Measurements from ENCODE around the gene GGA1. TPM values are rescaled to one million over a fixed set of nuclear protein-coding genes. Genes with fewer than 3 reads are reported as not detected.
"Not testable (repeated sequence)": the region's sequence is repeated elsewhere in the genome, so short reads cannot be mapped to it uniquely, and the experiment has no call there.

GGA1 gene
- total and polyA plus RNA-seq, 5 donors from 2014 or later = 14.0 to 69.7 (median 16.9) TPM

DNA sequence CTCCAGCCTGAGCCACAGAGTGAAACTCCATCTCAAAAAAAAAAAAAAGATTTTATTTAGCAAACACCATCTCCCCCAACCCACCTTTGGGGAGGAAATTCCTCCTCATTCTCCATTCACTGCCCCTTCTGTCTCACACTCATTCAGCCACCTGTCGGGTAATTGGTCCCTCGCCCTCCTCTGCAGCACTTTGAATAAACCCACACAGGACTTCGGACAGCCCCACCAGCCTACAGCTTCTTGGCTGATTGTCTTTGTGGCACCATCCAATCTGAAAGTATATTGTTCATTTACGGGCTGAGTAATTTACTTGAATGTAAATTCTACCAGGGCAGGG is 7.5 kb upstream of the GGA1 start:
- Mint-ChIP-seq H3K36me3 (no peaks in the 10 kb centered on the region), H3K27me3 (peaks cover 16% of the 10 kb centered on the region), H3K9me3 (peaks cover 0 to 2% (median 0%) of the 10 kb centered on the region in 7 donors), H3K4me1 (peaks cover 5 to 37% (median 26%) of the 10 kb centered on the region in 4 donors), H3K27ac (peak overlapping the region in 2 of 3 donors; percentile 53 to 60), H3K4me3 (no peak overlapping the region)
- no peak for DNase-seq
- no peaks in the 10 kb centered on the region for H3K36me3 ChIP-seq (ENCODE audit: control insufficient read depth, insufficient read depth, low read length)
- H3K4me1 ChIP-seq (ENCODE audit: control insufficient read depth, insufficient read depth, low read length, poor library complexity, severe bottlenecking) = peaks cover 20% of the 10 kb centered on the region
- no peak overlapping the region for H3K4me3 ChIP-seq (ENCODE audit: low read depth, low read length)
- no peak for ATAC-seq (ENCODE audit: low read depth in 2 of 2)
- no peak overlapping the region for H3K27ac ChIP-seq (ENCODE audit: insufficient read depth, low read length, poor library complexity, severe bottlenecking)
- no peaks in the 10 kb centered on the region for H3K9me3 ChIP-seq (ENCODE audit: control insufficient read depth in 2 of 2, low read length in 2 of 2)
- H3K27me3 ChIP-seq (ENCODE audit: control insufficient read depth, insufficient read depth, low read length) = no peaks in the 10 kb centered on the region

DNA sequence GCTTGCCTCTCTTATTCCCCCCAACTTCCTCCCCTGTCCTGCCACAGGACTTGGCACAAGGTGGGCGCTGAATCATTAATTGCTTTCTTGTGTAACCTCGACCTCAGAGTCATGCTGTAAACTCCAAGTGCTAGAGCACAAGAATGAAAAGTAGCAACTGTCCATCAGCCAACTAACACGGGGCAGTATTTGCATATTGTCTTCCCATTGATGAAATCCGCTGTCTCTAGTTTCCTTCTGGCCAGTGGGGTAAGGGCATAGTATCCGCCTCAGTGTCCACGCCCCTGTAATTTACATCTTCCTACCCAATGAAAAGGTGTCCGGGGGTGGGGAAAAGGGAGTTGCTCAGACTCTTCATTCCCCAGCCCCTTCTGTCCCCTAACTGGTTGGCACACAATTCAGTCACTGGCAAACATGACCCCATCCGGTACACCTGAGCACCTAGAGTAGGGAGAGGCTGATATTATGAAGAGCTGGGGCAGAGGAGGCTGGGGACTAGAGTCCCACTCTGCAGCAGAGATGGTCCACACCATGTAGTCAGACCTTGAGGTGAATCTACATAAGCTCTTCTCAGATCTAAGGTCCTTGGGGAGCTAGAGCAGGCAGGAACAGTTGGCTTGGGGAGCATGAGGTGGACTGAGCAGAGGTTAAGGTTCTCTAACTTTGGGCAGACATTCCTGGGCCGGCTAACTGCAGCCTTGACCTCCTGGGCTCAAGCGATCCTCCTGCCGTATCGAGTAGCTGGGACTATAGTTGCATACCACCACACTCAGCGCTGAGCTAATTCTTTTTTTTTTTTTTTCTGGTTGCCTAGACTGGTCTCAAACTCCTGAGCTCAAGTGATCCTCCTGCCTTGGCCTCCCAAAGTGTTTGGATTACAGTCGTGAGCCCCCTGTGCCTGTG is 6.8 kb upstream of the GGA1 start:
- ATAC-seq (ENCODE audit: low read depth in 2 of 2) = no peak
- peak overlapping the region in 2 of 3 donors; percentile 49 to 60 for H3K27ac Mint-ChIP-seq

DNA sequence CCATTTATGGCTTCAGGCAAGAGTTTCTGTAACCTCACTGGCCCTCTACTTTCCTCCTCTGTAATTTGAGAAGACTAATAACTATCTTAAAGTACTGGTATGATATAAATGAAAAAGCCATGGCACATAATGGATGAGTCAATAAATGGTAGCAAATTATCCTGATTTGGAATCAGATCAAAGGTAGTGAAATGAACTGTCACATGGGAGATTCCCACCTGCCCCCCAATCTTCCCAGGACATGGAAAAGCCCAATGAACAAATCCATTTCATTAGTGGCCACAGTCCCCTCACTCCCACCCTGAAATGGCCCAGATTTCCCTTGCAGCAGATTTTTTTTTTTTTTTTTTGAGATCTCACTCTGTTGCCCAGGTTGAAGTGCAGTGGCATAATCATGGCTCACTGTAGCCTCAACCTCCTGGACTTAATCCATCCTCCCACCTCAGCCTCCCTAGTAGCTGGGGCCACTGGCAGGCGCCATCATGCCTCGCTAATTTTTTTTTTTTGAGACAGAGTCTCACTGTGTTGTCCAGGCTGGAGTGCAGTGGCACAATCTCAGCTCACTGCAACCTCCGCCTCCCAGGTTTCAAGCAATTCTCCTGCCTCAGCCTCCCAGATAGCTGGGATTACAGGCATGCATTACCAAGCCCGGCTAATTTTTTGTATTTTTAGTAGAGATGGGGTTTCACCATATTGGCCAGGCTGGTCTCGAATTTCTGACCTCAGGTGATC is 5.9 kb upstream of the GGA1 start:
- H3K27me3 ChIP-seq (ENCODE audit: control insufficient read depth, insufficient read depth, low read length); H3K27ac ChIP-seq (ENCODE audit: insufficient read depth, low read length, poor library complexity, severe bottlenecking); H3K36me3 ChIP-seq (ENCODE audit: control insufficient read depth, insufficient read depth, low read length); ATAC-seq (ENCODE audit: low read depth in 2 of 2); H3K27ac Mint-ChIP-seq; H3K27me3 Mint-ChIP-seq; DNase-seq; H3K9me3 Mint-ChIP-seq; H3K4me3 ChIP-seq (ENCODE audit: low read depth, low read length); H3K9me3 ChIP-seq (ENCODE audit: control insufficient read depth in 2 of 2, low read length in 2 of 2); H3K36me3 Mint-ChIP-seq: not testable (repeated sequence)
- Mint-ChIP-seq H3K4me1 (peaks cover 5 to 48% (median 31%) of the 10 kb centered on the region in 4 donors), H3K4me3 (peak overlapping the region in 1 of 4 donors; percentile 23)
- H3K4me1 ChIP-seq (ENCODE audit: control insufficient read depth, insufficient read depth, low read length, poor library complexity, severe bottlenecking) = peaks cover 30% of the 10 kb centered on the region

More for the DNA sequence above, 6.8 kb upstream of the GGA1 start:
- DNase-seq = no peak
- Mint-ChIP-seq H3K36me3 (no peaks in the 10 kb centered on the region), H3K4me3 (peak overlapping the region in 1 of 4 donors; percentile 23), H3K27me3 (peaks cover 11% of the 10 kb centered on the region), H3K9me3 (peaks cover 0 to 2% (median 0%) of the 10 kb centered on the region in 7 donors), H3K4me1 (peaks cover 5 to 39% (median 27%) of the 10 kb centered on the region in 4 donors)
- Histone ChIP-seq H3K27ac (ENCODE audit: insufficient read depth, low read length, poor library complexity, severe bottlenecking) (no peak overlapping the region), H3K36me3 (ENCODE audit: control insufficient read depth, insufficient read depth, low read length) (no peaks in the 10 kb centered on the region), H3K27me3 (ENCODE audit: control insufficient read depth, insufficient read depth, low read length) (no peaks in the 10 kb centered on the region), H3K9me3 (ENCODE audit: control insufficient read depth in 2 of 2, low read length in 2 of 2) (no peaks in the 10 kb centered on the region), H3K4me3 (ENCODE audit: low read depth, low read length) (no peak overlapping the region), H3K4me1 (ENCODE audit: control insufficient read depth, insufficient read depth, low read length, poor library complexity, severe bottlenecking) (peaks cover 21% of the 10 kb centered on the region)

DNA sequence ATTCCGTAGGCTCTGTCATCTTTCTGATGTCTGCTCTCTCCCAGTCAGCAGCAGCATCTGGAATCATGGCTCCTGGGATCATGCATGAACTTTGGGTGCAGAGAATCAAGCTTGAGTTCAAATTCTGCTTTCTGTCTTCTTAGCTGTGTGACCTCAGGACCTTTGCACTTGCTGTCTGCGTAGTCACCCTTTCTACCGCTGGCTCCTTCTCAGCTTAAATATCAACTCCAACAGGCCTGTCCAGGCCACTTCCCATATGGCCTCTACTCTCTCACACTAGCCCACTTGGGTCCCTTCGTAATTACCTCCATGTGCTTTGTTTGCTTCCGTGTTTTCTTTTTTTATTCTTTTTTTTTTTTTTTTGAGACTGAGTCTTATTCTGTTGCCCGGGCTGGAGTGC is 4.6 kb upstream of the GGA1 start:
- DNase-seq (no peak), ATAC-seq (ENCODE audit: low read depth in 2 of 2) (no peak)
- Histone ChIP-seq H3K4me3 (ENCODE audit: low read depth, low read length) (no peak overlapping the region), H3K27ac (ENCODE audit: insufficient read depth, low read length, poor library complexity, severe bottlenecking) (no peak overlapping the region), H3K27me3 (ENCODE audit: control insufficient read depth, insufficient read depth, low read length) (no peaks in the 10 kb centered on the region), H3K36me3 (ENCODE audit: control insufficient read depth, insufficient read depth, low read length) (no peaks in the 10 kb centered on the region), H3K4me1 (ENCODE audit: control insufficient read depth, insufficient read depth, low read length, poor library complexity, severe bottlenecking) (peaks cover 34% of the 10 kb centered on the region), H3K9me3 (ENCODE audit: control insufficient read depth in 2 of 2, low read length in 2 of 2) (no peaks in the 10 kb centered on the region)
- peak overlapping the region in 3 of 4 donors; percentile 41 to 60 (median 44) for H3K4me3 Mint-ChIP-seq
- no peaks in the 10 kb centered on the region for H3K36me3 Mint-ChIP-seq
- H3K4me1 Mint-ChIP-seq = peaks cover 5 to 58% (median 38%) of the 10 kb centered on the region in 4 donors
- H3K27me3 Mint-ChIP-seq = peaks cover 16% of the 10 kb centered on the region
- peak overlapping the region in 1 of 3 donors; percentile 64 for H3K27ac Mint-ChIP-seq
- H3K9me3 Mint-ChIP-seq = peaks cover 0 to 3% (median 0%) of the 10 kb centered on the region in 7 donors

DNA sequence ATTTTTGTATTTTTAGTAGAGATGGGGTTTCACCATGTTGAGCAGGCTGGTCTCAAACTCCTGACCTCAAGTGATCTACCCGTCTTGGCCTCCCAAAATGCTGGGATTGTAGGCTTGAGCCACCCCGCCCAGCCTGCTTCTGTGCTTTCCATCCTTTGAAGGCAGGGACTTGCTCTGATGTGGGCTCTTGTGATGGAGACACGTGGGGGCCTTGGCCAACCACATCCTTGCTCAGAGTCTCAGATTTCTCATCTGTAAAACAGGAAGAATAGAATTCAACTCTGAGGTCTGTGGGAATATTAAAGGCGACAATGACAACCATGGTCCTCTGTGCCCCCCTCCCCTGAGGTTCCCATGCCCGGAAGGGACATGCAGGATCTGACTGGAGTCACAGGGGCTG is 3.8 kb upstream of the GGA1 start:
- peak in 1 of 2 donors; percentile 13 for ATAC-seq (ENCODE audit: low read depth in 2 of 2)
- Mint-ChIP-seq H3K36me3 (no peaks in the 10 kb centered on the region), H3K4me3 (peak overlapping the region; percentile 33 to 81 (median 70)), H3K4me1 (peaks cover 5 to 66% (median 43%) of the 10 kb centered on the region in 4 donors), H3K9me3 (peaks cover 0 to 3% (median 0%) of the 10 kb centered on the region in 7 donors), H3K27me3 (peaks cover 16% of the 10 kb centered on the region), H3K27ac (peak overlapping the region; percentile 58 to 80 (median 59))
- peak overlapping the region; percentile 15 for H3K4me3 ChIP-seq (ENCODE audit: low read depth, low read length)
- no peaks in the 10 kb centered on the region for H3K9me3 ChIP-seq (ENCODE audit: control insufficient read depth in 2 of 2, low read length in 2 of 2)
- H3K27ac ChIP-seq (ENCODE audit: insufficient read depth, low read length, poor library complexity, severe bottlenecking) = peak overlapping the region; percentile 48
- peak; percentile 46 to 79 (median 73) for DNase-seq
- H3K4me1 ChIP-seq (ENCODE audit: control insufficient read depth, insufficient read depth, low read length, poor library complexity, severe bottlenecking) = peaks cover 42% of the 10 kb centered on the region
- no peaks in the 10 kb centered on the region for H3K36me3 ChIP-seq (ENCODE audit: control insufficient read depth, insufficient read depth, low read length)
- H3K27me3 ChIP-seq (ENCODE audit: control insufficient read depth, insufficient read depth, low read length) = no peaks in the 10 kb centered on the region

DNA sequence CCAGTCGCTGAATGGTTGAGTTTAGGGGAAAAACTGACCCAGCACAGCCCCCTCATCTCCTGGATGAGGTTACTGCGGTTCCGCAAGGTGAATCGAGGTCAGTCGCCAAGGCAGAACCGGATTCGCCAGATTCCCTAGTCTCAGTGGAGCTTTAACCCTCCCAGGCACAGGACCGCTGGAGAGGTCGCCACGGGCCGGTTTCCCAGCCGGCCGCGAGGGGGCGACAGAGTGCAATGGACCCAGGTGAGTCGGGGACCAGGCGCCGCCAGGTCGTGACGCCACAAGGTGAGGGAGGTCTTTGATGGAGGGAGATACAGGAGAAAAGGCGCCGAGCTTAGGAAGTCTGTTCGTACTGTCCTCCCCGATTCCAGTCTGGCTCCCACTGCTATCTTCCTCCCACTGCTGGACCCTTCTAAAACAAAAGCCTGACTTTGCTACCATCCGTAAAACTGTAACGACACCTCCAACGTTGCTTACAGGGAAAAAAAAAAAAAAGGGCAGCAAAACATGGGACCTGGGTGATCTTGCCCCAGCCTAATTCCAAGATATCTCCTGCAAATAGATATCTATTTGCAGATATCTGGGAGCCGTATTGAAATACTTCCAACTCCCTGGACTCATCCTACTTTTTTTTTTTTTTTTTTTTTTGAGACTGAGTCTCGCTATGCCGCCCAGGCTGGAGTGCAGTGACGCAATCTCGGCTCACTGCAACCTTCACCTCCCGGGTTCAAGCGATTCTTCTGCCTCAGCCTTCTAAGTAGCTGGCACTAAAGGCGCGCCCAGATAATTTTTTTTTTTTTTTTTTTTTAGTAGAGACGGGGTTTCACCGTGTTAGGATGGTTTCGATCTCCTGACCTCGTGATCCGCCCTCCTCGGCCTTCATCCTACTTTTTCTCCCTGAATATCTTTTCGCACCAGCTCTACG is 1.4 kb upstream of the GGA1 start:
- peaks cover 5 to 70% (median 47%) of the 10 kb centered on the region in 4 donors for H3K4me1 Mint-ChIP-seq
- peak overlapping the region; percentile 81 to 98 (median 87) for H3K4me3 Mint-ChIP-seq
- ATAC-seq (ENCODE audit: low read depth in 2 of 2) = peak; percentile 9 to 16
- peak; percentile 83 to 89 (median 88) for DNase-seq
- H3K4me1 ChIP-seq (ENCODE audit: control insufficient read depth, insufficient read depth, low read length, poor library complexity, severe bottlenecking) = peaks cover 55% of the 10 kb centered on the region
- H3K36me3 ChIP-seq (ENCODE audit: control insufficient read depth, insufficient read depth, low read length) = no peaks in the 10 kb centered on the region
- peak overlapping the region; percentile 95 to 98 (median 95) for H3K27ac Mint-ChIP-seq
- no peaks in the 10 kb centered on the region for H3K36me3 Mint-ChIP-seq
- peak overlapping the region; percentile 75 for H3K4me3 ChIP-seq (ENCODE audit: low read depth, low read length)
- H3K27me3 ChIP-seq (ENCODE audit: control insufficient read depth, insufficient read depth, low read length) = no peaks in the 10 kb centered on the region
- H3K9me3 ChIP-seq (ENCODE audit: control insufficient read depth in 2 of 2, low read length in 2 of 2) = no peaks in the 10 kb centered on the region
- peaks cover 0 to 3% (median 0%) of the 10 kb centered on the region in 7 donors for H3K9me3 Mint-ChIP-seq
- H3K27me3 Mint-ChIP-seq = peaks cover 12% of the 10 kb centered on the region
- H3K27ac ChIP-seq (ENCODE audit: insufficient read depth, low read length, poor library complexity, severe bottlenecking) = peak overlapping the region; percentile 97
